Smooth muscle cell (in vitro differentiated cells): ENCODE results near the gene TCF7L2. TPM values are rescaled to one million over a fixed set of nuclear protein-coding genes. Genes with fewer than 3 reads are reported as not detected.

Experiments
- DNase-seq: peaks from one replicate; lab custom pipeline; 2025; ENCODE audit not compliant: unreplicated experiment; lab: John Stamatoyannopoulos, UW
- H2AFZ ChIP-seq: fragments of 200-600 bp; sonication (generic); 2 replicates; pipeline ENCODE4 v1.6.0; 2016; ENCODE audit warnings: antibody characterized with exemption, low read depth, mild to moderate bottlenecking
- H3F3A ChIP-seq: fragments of 200-600 bp; sonication (generic); 2 replicates; pipeline ENCODE4 v1.6.0; 2017; ENCODE audit warnings: antibody characterized with exemption, low read depth
- H3K27ac ChIP-seq: fragments of 200-600 bp; sonication (generic); 2 replicates; pipeline ENCODE4 v1.5.1; 2016; ENCODE audit warnings: low read depth, mild to moderate bottlenecking
- H3K27me3 ChIP-seq: fragments of 200-600 bp; sonication (generic); 2 replicates; pipeline ENCODE4 v1.6.1; 2016; ENCODE audit warnings: low read depth, mild to moderate bottlenecking
- H3K36me3 ChIP-seq: fragments of 200-600 bp; sonication (generic); 2 replicates; pipeline ENCODE4 v1.5.1; 2016; ENCODE audit warnings: low read depth
- H3K4me1 ChIP-seq: fragments of 200-600 bp; sonication (generic); 2 replicates; pipeline ENCODE4 v1.5.1; 2016; ENCODE audit warnings: low read depth
- H3K4me2 ChIP-seq: fragments of 200-600 bp; sonication (generic); 2 replicates; pipeline ENCODE4 v1.6.0; 2016; ENCODE audit warnings: mild to moderate bottlenecking
- H3K4me3 ChIP-seq: fragments of 200-600 bp; sonication (generic); 2 replicates; pipeline ENCODE4 v1.5.1; 2016; ENCODE audit warnings: mild to moderate bottlenecking
- H3K79me2 ChIP-seq: fragments of 200-600 bp; sonication (generic); 2 replicates; pipeline ENCODE4 v1.6.0; 2016; ENCODE audit warnings: low read depth, mild to moderate bottlenecking
- H3K9ac ChIP-seq: fragments of 200-600 bp; sonication (generic); 2 replicates; pipeline ENCODE4 v1.6.0; 2016; ENCODE audit warnings: low read depth
- H3K9me3 ChIP-seq: fragments of 200-600 bp; sonication (generic); replicated peaks from 2 replicates; pipeline ENCODE4 v1.5.1; 2016; ENCODE audit warnings: low read depth
- H4K20me1 ChIP-seq: fragments of 200-600 bp; sonication (generic); 2 replicates; pipeline ENCODE4 v1.6.0; 2016; ENCODE audit warnings: low read depth
- CTCF ChIP-seq: fragments of 200-600 bp; sonication (generic); IDR thresholded peaks from 2 replicates; pipeline ENCODE4 v1.5.1; 2017; ENCODE audit warnings: borderline replicate concordance, mild to moderate bottlenecking, antibody characterized with exemption; ENCODE audit not compliant: insufficient read depth, poor library complexity, severe bottlenecking
- WGBS: methylation state at CpG from one replicate; pipeline ENCODE4 v1.1.7; 2016; ENCODE audit warnings: low lambda C conversion rate; 5-methylcytosine and 5-hydroxymethylcytosine counted together
- polyA plus RNA-seq: library from polyadenylated mRNA; unstranded; fragments of >200 nt; fragmentation: Nextera tagmentation; extraction: Ambion mirVana; gene quantifications from 2 replicates; pipeline ENCODE4 v1.2.1, GENCODE V29; 2016
- total RNA-seq: library from RNA; depleted of rRNA; stranded (reverse); fragments of >200 nt; gene quantifications from 2 replicates; pipeline ENCODE4 v1.2.3, GENCODE V29; 2014

TCF7L2 gene
- total and polyA plus RNA-seq, 2 experiments from 2014 or later = 14.6 to 17.7 TPM

- TF ChIP-seq CTCF = no peak
- H4K20me1 ChIP-seq = peaks cover 98% of the 10 kb centered on the region
Observed at GRCh38 chr10:112969131-112969530, 19.1 kb downstream of the TCF7L2 start.

GRCh38 chr10:112969542-112969941, 19.5 kb downstream of the TCF7L2 start:
- H3F3A ChIP-seq = peaks cover 19% of the 10 kb centered on the region
- H3K4me1 ChIP-seq = no peaks in the 10 kb centered on the region
- H3K27ac ChIP-seq = no peak overlapping the region
- peaks cover 89% of the 10 kb centered on the region for H3K79me2 ChIP-seq
- H4K20me1 ChIP-seq = peaks cover 98% of the 10 kb centered on the region
- no peaks in the 10 kb centered on the region for H3K27me3 ChIP-seq
- no peak overlapping the region for H3K4me2 ChIP-seq
- no peak for TF ChIP-seq CTCF
- no peak for DNase-seq
- H2AFZ ChIP-seq = no peak overlapping the region
- H3K4me3 ChIP-seq = no peak overlapping the region
- 74% methylated on average over 2 of the region's 2 CpGs for WGBS
- H3K9ac ChIP-seq = no peak overlapping the region
- H3K9me3 ChIP-seq = no peaks in the 10 kb centered on the region
- no peaks in the 10 kb centered on the region for H3K36me3 ChIP-seq

More at GRCh38 chr10:112969131-112969530, 19.1 kb downstream of the TCF7L2 start:
- Histone ChIP-seq H2AFZ (no peak overlapping the region), H3K4me1 (peaks cover 3% of the 10 kb centered on the region), H3K9ac (no peak overlapping the region), H3F3A (peaks cover 23% of the 10 kb centered on the region), H3K27ac (no peak overlapping the region), H3K4me2 (no peak overlapping the region), H3K4me3 (no peak overlapping the region), H3K27me3 (no peaks in the 10 kb centered on the region), H3K36me3 (no peaks in the 10 kb centered on the region), H3K79me2 (peaks cover 89% of the 10 kb centered on the region), H3K9me3 (no peaks in the 10 kb centered on the region)
- 95% methylated on average over 2 of the region's 2 CpGs for WGBS
- DNase-seq = no peak

GRCh38 chr10:112970021-112970420, 20.0 kb downstream of the TCF7L2 start:
- no peak for DNase-seq
- H3K4me1 ChIP-seq = no peaks in the 10 kb centered on the region
- H4K20me1 ChIP-seq = peaks cover 100% of the 10 kb centered on the region
- TF ChIP-seq CTCF = no peak
- WGBS = 93% methylated on average over 4 of the region's 4 CpGs
- H3K9ac ChIP-seq = no peak overlapping the region
- no peak overlapping the region for H3K4me2 ChIP-seq
- H3K9me3 ChIP-seq = no peaks in the 10 kb centered on the region
- H3K27me3 ChIP-seq = no peaks in the 10 kb centered on the region
- H3K4me3 ChIP-seq = no peak overlapping the region
- H3K36me3 ChIP-seq = no peaks in the 10 kb centered on the region
- H3K79me2 ChIP-seq = peaks cover 94% of the 10 kb centered on the region
- no peak overlapping the region for H2AFZ ChIP-seq
- H3K27ac ChIP-seq = no peak overlapping the region
- peaks cover 16% of the 10 kb centered on the region for H3F3A ChIP-seq

- H4K20me1 ChIP-seq = peaks cover 100% of the 10 kb centered on the region
- no peak overlapping the region for H3K4me2 ChIP-seq
- no peaks in the 10 kb centered on the region for H3K36me3 ChIP-seq
- H2AFZ ChIP-seq = no peak overlapping the region
- no peaks in the 10 kb centered on the region for H3K9me3 ChIP-seq
- H3K4me3 ChIP-seq = no peak overlapping the region
- no peak for TF ChIP-seq CTCF
- H3K4me1 ChIP-seq = peaks cover 6% of the 10 kb centered on the region
- DNase-seq = no peak
- H3K27me3 ChIP-seq = no peaks in the 10 kb centered on the region
- no peak overlapping the region for H3K9ac ChIP-seq
- peaks cover 5% of the 10 kb centered on the region for H3F3A ChIP-seq
- H3K79me2 ChIP-seq = peaks cover 98% of the 10 kb centered on the region
- 97% methylated on average over 5 of the region's 5 CpGs for WGBS
- no peak overlapping the region for H3K27ac ChIP-seq
Observed at GRCh38 chr10:112972606-112973005, 22.6 kb downstream of the TCF7L2 start.
